ENCODE results near the gene BCL11B. TPM values are rescaled to one million over a fixed set of nuclear protein-coding genes. Genes with fewer than 3 reads are reported as not detected.
A peak's percentile ranks its signal among the peaks of the same experiment; 100 is the strongest.

Gene BCL11B
- total and polyA plus RNA-seq, 5 experiments from 2014 or later = 8.2 to 209 (median 12.1) TPM

- POLR2A ChIA-PET = interaction anchor here (4.3 to 76.3 kb wide), 3 partner anchors 0 to 56 kb away, joined by 23 to 2798 read pairs (median 2798); no protein-coding TSS in a partner anchor
- Mint-ChIP-seq H3K4me3 (peak overlapping the region; percentile 69 to 98 (median 85)), H3K27me3 (no peaks in the 10 kb centered on the region), H3K4me1 (peaks cover 66 to 99% (median 99%) of the 10 kb centered on the region in 4 donors), H3K36me3 (peaks cover 4 to 61% (median 6%) of the 10 kb centered on the region in 3 donors), H3K27ac (peak overlapping the region; percentile 87 to 99 (median 96)), H3K9me3 (no peaks in the 10 kb centered on the region)
- no peak for ATAC-seq
- DNase-seq = no peak
These were observed 60.6 kb downstream of the BCL11B start for GRCh38 chr14:99211410-99211809.

GRCh38 chr14:99210333-99210732 lies 61.7 kb downstream of the BCL11B start:
- H3K4me3 Mint-ChIP-seq = peak overlapping the region; percentile 67 to 98 (median 85)
- peaks cover 4 to 65% (median 10%) of the 10 kb centered on the region in 3 donors for H3K36me3 Mint-ChIP-seq
- no peaks in the 10 kb centered on the region for H3K9me3 Mint-ChIP-seq
- no peaks in the 10 kb centered on the region for H3K27me3 Mint-ChIP-seq
- ATAC-seq (no peak), DNase-seq (no peak)
- H3K27ac Mint-ChIP-seq = peak overlapping the region; percentile 87 to 99 (median 96)
- POLR2A ChIA-PET = interaction anchor here (1.4 to 76.3 kb wide), 5 partner anchors 1 to 1000 kb away, joined by 3 to 2798 read pairs (median 23); no protein-coding TSS in a partner anchor
- H3K4me1 Mint-ChIP-seq = peaks cover 67 to 100% (median 99%) of the 10 kb centered on the region in 4 donors

- peak overlapping the region; percentile 67 to 98 (median 86) for H3K4me3 Mint-ChIP-seq
- H3K9me3 Mint-ChIP-seq = no peaks in the 10 kb centered on the region
- H3K27ac Mint-ChIP-seq = peak overlapping the region; percentile 87 to 99 (median 96)
- no peak for DNase-seq
- no peaks in the 10 kb centered on the region for H3K27me3 Mint-ChIP-seq
- H3K36me3 Mint-ChIP-seq = peaks cover 4 to 71% (median 11%) of the 10 kb centered on the region in 3 donors
- H3K4me1 Mint-ChIP-seq = peaks cover 67 to 100% (median 99%) of the 10 kb centered on the region in 4 donors
- no peak for ATAC-seq
- POLR2A ChIA-PET = interaction anchor here (1.4 to 76.3 kb wide), 4 partner anchors 2 to 58 kb away, joined by 3 to 2798 read pairs (median 1410); no protein-coding TSS in a partner anchor
These were observed 62.6 kb downstream of the BCL11B start for GRCh38 chr14:99209409-99209808.

GRCh38 chr14:99208318-99208717 lies 63.7 kb downstream of the BCL11B start:
- ATAC-seq = no peak
- DNase-seq = no peak
- POLR2A ChIA-PET = interaction anchor here (0.6 to 76.3 kb wide), 4 partner anchors 3 to 208 kb away, joined by 3 to 2798 read pairs (median 1410); no protein-coding TSS in a partner anchor
- peak overlapping the region; percentile 53 to 98 (median 84) for H3K4me3 Mint-ChIP-seq
- H3K4me1 Mint-ChIP-seq = peaks cover 71 to 100% (median 100%) of the 10 kb centered on the region in 4 donors
- no peaks in the 10 kb centered on the region for H3K27me3 Mint-ChIP-seq
- H3K36me3 Mint-ChIP-seq = peaks cover 4 to 70% (median 10%) of the 10 kb centered on the region in 3 donors
- peak overlapping the region; percentile 87 to 99 (median 96) for H3K27ac Mint-ChIP-seq
- H3K9me3 Mint-ChIP-seq = no peaks in the 10 kb centered on the region

- no peaks in the 10 kb centered on the region for H3K9me3 Mint-ChIP-seq
- DNase-seq (no peak), ATAC-seq (no peak)
- POLR2A ChIA-PET = interaction anchor here (0.6 to 76.3 kb wide), 4 partner anchors 4 to 207 kb away, joined by 3 to 2798 read pairs (median 1410); no protein-coding TSS in a partner anchor
- H3K4me3 Mint-ChIP-seq = peak overlapping the region; percentile 36 to 98 (median 84)
- H3K27me3 Mint-ChIP-seq = no peaks in the 10 kb centered on the region
- H3K4me1 Mint-ChIP-seq = peaks cover 72 to 100% (median 100%) of the 10 kb centered on the region in 4 donors
- peak overlapping the region; percentile 87 to 99 (median 96) for H3K27ac Mint-ChIP-seq
- peaks cover 4 to 69% (median 8%) of the 10 kb centered on the region in 3 donors for H3K36me3 Mint-ChIP-seq
These were observed 64.5 kb downstream of the BCL11B start for GRCh38 chr14:99207456-99207855.

GRCh38 chr14:99206090-99206489 lies 65.9 kb downstream of the BCL11B start:
- Mint-ChIP-seq H3K27ac (peak overlapping the region; percentile 87 to 99 (median 97)), H3K4me3 (peak overlapping the region; percentile 64 to 98 (median 84)), H3K27me3 (no peaks in the 10 kb centered on the region), H3K4me1 (peaks cover 71 to 100% (median 100%) of the 10 kb centered on the region in 4 donors), H3K36me3 (peaks cover 0 to 73% (median 8%) of the 10 kb centered on the region in 3 donors), H3K9me3 (no peaks in the 10 kb centered on the region)
- POLR2A ChIA-PET = interaction anchor here (65.5 to 76.3 kb wide), 2 partner anchors 5 to 20 kb away, joined by 2798 read pairs; no protein-coding TSS in a partner anchor
- ATAC-seq (no peak), DNase-seq (no peak)

- H3K27ac Mint-ChIP-seq = peak overlapping the region; percentile 87 to 99 (median 97)
- H3K4me3 Mint-ChIP-seq = peak overlapping the region; percentile 64 to 98 (median 84)
- H3K9me3 Mint-ChIP-seq = no peaks in the 10 kb centered on the region
- H3K27me3 Mint-ChIP-seq = no peaks in the 10 kb centered on the region
- DNase-seq (no peak), ATAC-seq (no peak)
- POLR2A ChIA-PET = interaction anchor here (1.4 to 76.3 kb wide), 5 partner anchors 6 to 1228 kb away, joined by 4 to 2798 read pairs (median 446); partner anchors contain the start of gene BCL11B
- peaks cover 66 to 100% (median 100%) of the 10 kb centered on the region in 4 donors for H3K4me1 Mint-ChIP-seq
- H3K36me3 Mint-ChIP-seq = peaks cover 0 to 70% (median 8%) of the 10 kb centered on the region in 3 donors
These were observed 66.8 kb downstream of the BCL11B start for GRCh38 chr14:99205086-99205688.

- DNase-seq (no peak), ATAC-seq (no peak)
- Mint-ChIP-seq H3K36me3 (peaks cover 0 to 71% (median 11%) of the 10 kb centered on the region in 3 donors), H3K9me3 (no peaks in the 10 kb centered on the region), H3K27ac (peak overlapping the region; percentile 87 to 99 (median 97)), H3K27me3 (no peaks in the 10 kb centered on the region), H3K4me1 (peaks cover 67 to 100% (median 99%) of the 10 kb centered on the region in 4 donors), H3K4me3 (peak overlapping the region; percentile 64 to 98 (median 84))
- POLR2A ChIA-PET = interaction anchor here (1.4 to 76.3 kb wide), 5 partner anchors 7 to 1227 kb away, joined by 4 to 2798 read pairs (median 446); partner anchors contain the start of gene BCL11B
These were observed 68.2 kb downstream of the BCL11B start for GRCh38 chr14:99203801-99204200.

- Mint-ChIP-seq H3K4me1 (peaks cover 66 to 100% (median 99%) of the 10 kb centered on the region in 4 donors), H3K27ac (peak overlapping the region; percentile 87 to 99 (median 97)), H3K9me3 (no peaks in the 10 kb centered on the region), H3K36me3 (peaks cover 0 to 75% (median 11%) of the 10 kb centered on the region in 3 donors), H3K27me3 (no peaks in the 10 kb centered on the region), H3K4me3 (peak overlapping the region; percentile 64 to 98 (median 84))
- POLR2A ChIA-PET = interaction anchor here (1.1 to 76.3 kb wide), 4 partner anchors 8 to 270 kb away, joined by 3 to 2798 read pairs (median 1622); partner anchors contain the start of gene BCL11B
- ATAC-seq (no peak), DNase-seq (no peak)
These were observed 68.9 kb downstream of the BCL11B start for GRCh38 chr14:99203080-99203479.

GRCh38 chr14:99202516-99202915 lies 69.5 kb downstream of the BCL11B start:
- Mint-ChIP-seq H3K4me1 (peaks cover 66 to 100% (median 99%) of the 10 kb centered on the region in 4 donors), H3K4me3 (peak overlapping the region; percentile 64 to 98 (median 84)), H3K9me3 (no peaks in the 10 kb centered on the region), H3K27ac (peak overlapping the region; percentile 87 to 99 (median 97)), H3K36me3 (peaks cover 0 to 77% (median 11%) of the 10 kb centered on the region in 3 donors), H3K27me3 (no peaks in the 10 kb centered on the region)
- ATAC-seq (no peak), DNase-seq (no peak)
- POLR2A ChIA-PET = interaction anchor here (1.0 to 76.3 kb wide), 5 partner anchors 9 to 1030 kb away, joined by 3 to 2798 read pairs (median 446); partner anchors contain the start of gene BCL11B

GRCh38 chr14:99201351-99202073 lies 70.5 kb downstream of the BCL11B start:
- Mint-ChIP-seq H3K4me1 (peaks cover 68 to 100% (median 99%) of the 10 kb centered on the region in 4 donors), H3K36me3 (peaks cover 0 to 79% (median 11%) of the 10 kb centered on the region in 3 donors), H3K27ac (peak overlapping the region; percentile 87 to 99 (median 97)), H3K27me3 (no peaks in the 10 kb centered on the region), H3K9me3 (no peaks in the 10 kb centered on the region), H3K4me3 (peak overlapping the region; percentile 64 to 98 (median 84))
- ATAC-seq (peak; percentile 14 to 42), DNase-seq (peak in 5 of 10 donors; percentile 51 to 76 (median 60))
- POLR2A ChIA-PET = interaction anchor here (1.0 to 76.3 kb wide), 5 partner anchors 10 to 1033 kb away, joined by 3 to 2798 read pairs (median 446); partner anchors contain the start of gene BCL11B
